ENCODE data around the gene CHN2.
A peak's percentile ranks its signal among the peaks of the same experiment; 100 is the strongest.

CHN2 gene

DNA sequence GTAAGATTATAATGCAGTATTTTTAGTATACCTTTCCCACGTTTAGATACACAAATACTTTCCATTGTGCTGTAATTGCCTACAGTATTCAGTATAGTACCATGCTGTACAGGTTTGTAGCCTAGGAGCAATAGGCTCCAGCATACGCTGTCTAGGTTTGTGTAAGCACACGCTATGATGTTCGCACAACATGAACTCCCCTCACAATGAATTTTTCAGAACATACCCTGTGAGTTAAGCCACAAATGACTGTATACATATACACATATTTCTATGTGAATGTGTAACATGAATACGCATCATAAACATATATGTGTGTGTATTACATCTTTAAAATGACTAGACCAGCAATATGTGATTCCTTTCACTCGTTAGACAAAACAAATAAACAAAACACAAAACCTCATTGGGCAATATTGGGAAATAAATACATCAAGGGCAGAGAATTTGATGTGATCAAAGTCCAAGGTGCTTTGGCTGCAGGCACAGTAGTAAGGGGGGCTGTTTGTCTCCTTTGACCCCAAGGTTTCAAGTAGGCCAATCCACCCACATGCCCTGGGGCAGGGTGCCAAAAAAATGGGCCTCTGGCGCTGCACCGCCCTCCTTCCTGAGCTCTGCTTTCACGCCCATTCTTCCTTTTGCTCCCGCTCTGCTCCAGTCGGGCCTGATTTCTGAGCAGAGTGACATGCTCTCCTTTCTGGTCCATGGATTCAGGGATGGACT, 33.9 kb downstream of the CHN2 start:
- peak; percentile 49 for DNase-seq (ENCODE audit: low spot score)

DNA sequence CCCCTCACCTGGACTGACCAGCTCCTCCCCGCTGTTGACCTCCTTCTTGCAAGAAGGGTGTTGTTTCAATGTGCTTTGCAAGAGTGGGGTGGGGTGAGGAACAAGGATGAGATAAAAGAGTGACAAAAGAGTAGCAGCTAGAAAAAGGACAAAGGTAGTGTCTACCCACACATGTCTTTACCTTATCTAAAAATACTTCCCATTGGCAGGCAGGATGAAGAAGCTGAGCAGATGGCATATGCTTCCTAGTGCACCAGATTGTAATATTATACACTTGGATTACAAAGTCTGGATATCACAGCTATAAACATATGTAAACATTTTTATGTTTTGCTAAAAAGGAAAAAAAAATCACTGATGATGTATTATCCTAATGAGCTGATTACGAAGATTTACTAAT, 34.5 kb downstream of the CHN2 start:
- no peak for DNase-seq (ENCODE audit: low spot score)

DNA sequence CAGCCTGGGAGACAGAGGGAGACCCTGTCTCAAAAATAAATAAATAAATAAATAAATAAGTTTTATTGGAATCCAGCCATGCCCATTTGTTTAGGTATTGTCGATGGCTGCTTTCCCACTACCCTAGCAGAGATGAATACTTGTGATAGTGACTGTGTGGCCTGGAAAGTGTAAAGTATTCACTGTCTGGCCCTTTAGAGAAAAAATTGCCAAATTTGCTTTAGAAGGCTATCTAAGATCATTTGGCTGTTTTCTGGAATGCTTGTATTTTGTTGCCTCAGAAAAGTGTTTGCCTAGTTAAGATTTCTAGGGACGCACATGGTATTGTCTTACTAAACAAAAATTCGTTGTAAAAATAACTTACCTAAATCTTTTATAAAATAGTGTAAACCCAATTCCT, 35.4 kb downstream of the CHN2 start:
- no peak for DNase-seq (ENCODE audit: low spot score)

DNA sequence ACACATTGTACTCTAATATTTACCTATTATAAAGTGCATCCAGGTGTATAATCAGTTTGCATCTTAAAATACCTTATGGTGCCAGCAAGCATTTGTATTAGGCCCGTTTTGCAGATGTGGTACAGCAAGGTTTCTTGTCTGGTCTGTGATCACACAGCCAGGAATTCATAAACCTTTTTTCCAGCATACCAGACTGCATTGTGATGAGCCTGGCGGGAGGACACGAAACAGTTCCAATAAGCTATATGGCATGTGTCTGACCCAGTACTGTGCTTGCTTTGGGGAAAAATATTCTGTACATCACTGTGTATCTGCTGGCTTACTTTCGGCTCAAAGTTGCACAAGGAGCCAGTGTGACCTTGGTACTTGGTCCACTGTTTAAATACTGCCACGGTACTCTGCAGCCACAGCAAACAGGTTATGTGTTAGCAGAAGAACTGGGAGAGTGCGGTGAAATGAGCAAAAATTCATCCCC, 36.3 kb downstream of the CHN2 start:
- DNase-seq (ENCODE audit: low spot score) = no peak

DNA sequence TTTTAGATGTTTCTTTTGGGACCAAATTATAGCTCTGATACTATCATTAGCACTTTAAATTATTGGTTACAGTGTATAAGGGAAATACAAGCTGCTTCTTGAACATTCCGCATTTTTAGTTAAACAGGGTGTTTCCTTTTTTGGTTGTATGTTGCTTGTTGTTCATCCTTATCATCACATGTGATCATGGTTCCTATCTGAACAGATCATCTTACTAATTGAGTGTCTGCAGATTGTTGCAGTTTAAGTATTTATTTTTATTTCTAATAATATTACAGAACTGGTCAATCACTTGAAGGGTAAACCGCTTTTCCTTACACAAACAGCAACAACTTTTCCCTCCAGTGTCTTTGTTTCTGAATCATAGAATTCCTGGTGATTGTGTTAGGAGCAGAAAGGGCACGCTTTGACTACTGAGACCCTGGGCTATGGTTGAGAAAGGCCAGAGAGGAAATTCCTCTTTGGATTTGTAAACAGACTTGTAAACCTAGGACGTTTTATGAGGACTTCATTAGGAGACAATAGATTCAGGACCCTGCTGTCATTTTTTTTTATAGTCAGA, 37.2 kb downstream of the CHN2 start:
- no peak for DNase-seq (ENCODE audit: low spot score)

DNA sequence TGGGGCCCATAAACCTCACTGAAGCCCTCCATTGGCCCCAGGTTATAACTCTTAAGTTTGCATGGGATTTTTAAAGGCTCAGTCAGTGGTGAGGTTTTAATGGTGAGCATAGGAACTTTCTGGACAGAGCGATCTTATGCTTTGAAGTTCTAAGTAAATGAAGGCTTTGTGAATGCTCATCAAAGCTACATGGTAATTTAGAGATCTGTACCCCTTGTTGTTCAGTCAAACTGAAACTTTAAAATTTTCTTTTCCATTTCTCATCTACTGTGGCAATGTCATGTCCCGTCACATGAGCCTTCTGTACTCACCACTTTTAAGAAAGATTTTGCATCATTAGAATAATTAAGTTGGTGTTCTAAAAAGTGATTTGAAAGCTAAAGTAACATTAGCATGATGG, 39.9 kb downstream of the CHN2 start:
- no peak for DNase-seq (ENCODE audit: low spot score)

DNA sequence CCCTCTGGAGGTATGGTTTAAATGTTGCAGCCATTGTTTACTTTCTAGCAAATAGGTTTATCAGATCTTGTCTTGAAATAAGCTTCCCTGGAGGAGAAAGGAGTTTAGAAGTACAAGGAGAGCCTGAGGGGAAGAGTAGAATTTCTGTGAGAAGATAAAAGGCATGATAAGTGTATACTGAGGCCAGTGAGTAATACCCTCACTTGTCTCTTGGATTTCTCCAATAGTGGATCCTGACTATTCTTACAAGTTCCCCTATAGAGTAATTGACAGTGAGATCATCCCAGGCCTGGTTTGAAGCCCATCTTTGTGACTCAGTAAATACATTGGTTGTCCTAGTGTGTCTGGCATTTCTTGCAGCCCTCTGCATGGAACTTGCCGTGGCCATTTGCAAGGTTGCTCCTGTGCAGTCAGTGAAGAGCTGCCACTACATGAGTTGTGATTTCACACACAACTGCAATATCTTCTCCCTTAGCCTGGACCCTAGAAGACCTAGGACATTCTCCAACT, 41.6 kb downstream of the CHN2 start:
- no peak for DNase-seq (ENCODE audit: low spot score)

DNA sequence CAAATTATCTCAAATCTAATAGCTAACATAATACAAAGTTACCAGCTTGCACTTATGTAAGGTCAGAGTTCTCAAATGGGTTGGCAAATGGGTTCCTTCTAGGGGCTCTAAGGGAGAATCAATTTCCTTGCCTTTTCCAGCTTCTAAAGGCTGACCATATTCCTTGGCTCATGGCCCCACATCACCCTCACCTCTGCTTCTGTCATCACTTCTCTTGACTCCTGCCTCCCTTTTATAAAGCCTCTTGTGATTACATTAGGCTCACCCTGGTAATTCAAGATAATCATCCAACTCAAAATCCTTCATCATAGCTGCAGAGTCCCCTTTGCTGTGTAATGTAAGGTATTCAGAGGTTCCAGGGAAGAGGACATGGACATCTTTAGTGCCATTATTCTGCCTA, 42.1 kb downstream of the CHN2 start:
- DNase-seq (ENCODE audit: low spot score) = no peak

DNA sequence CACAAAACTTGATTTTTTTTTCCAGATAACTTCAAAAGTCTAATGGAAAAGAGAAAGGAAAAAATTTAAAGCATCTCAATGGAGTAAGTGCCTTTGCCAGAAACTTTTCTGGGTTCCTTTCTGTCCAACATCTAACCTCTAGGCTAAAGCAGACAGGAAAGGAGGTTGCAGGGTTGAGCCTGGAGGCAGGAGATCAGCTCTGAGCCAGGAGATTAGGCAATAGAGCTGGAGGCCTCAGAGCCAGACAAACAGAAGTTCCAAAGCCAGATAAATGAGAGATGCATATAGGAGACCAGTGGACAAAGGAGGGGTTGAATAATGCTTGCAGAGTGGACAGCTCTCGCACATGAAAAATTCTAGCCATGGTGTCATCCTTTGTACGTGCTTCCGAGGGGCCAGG, 42.9 kb downstream of the CHN2 start:
- DNase-seq (ENCODE audit: low spot score) = no peak

DNA sequence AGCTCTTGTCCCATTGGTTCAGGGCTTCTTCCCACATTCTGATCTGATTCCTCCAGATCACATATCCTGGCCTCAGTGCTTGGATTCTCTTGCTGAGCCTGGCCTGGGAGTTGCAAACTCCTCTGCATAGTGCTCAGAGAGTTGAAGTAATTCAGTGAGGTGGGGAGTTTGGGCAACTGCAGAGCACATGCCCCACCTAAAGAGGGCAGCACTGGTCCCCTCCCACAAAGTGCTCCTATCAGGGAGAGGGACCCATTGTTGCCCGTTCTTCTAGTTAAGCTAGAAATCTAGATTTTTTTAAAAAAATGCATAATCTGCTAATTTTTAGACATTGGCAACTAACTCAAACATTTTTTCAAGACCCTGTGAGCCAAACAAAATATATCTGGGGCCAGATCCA, 45.1 kb downstream of the CHN2 start:
- DNase-seq (ENCODE audit: low spot score) = no peak

DNA sequence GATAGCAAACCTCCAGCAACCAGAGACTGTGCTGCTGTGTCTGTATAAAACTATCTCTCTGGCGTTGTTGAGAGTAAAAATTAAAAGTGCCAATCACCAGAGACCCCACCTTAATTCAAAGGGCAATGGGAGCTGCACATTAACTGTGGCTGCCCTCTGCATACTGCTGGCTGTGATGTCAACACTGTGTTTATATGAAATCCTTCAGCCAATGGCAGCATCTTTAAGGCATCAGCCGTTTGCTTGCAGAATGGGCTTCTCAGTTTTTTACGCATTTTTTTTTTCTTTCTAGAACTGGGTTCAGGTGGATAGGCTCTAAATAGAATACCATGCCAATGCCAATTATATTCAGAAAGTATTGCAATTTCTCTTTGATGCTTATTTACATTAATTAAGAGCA, 47.7 kb downstream of the CHN2 start:
- DNase-seq (ENCODE audit: low spot score) = no peak

DNA sequence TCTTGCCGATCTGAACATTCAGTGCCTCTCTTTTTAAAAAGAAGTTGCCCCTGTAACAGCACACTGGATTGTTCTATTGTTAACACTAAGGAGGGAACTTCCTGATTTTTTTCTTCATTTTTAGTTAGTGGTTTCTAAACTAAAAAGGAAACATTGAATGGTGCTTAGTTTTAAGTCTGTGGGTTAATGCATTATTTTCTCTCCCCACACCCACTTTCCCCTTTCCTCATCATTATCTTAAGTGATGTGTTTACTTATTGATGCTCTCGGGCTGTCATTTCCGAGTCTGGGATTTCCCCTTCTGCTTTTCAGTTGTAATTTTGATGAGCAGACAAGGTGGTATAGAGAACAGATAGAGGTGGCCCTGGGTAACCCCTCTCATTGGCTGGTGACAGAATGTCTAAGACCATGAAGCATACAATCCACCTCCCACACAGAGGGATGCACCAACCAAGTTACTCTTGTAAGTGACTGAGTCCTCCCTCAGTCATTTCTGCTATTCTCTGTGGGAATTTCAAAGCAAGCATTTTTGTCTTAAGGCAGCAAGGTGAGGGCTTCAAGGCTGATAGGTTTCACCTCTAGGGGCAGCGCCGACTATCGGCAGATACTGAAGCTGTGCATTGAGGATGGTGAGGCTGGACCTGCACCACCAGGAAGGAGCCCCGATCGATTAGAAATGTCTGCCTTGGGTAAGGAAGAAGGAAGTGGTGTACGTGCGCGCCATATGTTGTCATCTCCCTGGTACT, 49.5 kb downstream of the CHN2 start:
- DNase-seq (ENCODE audit: low spot score) = no peak

DNA sequence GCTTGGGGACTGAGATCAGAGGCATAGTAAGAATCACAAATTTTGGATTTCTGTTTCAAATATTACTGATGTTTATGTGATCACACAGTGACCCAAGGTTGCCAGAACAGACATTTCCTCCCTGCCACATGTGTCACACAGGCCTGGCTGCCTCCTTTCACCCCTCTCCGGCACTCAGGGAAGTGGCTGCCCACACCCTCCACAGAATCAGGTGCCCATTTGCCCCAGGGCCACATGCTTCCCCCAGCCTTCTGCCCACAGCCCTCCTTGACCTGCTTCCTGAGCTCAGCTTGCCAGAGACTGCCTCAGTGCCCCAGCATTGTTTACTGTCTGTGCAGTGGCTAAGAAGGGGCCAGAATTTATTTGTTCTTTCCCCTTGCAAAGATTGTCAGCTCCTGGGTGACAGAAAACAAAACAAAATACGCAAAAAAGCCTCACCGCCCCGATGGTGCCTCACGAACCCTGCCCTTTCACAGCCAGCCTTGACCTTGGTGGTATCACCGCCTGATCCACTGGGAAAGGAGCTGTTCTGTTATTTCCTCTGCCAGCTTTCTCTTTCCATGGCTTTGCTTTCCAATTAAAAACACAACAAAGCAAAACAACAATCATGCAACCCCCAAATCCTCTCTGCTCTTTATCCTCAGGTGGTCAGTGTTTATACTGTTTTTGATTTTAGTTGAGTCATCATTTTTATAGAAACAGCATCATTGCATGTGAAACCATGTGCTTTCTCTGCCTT, 52.8 kb downstream of the CHN2 start:
- no peak for DNase-seq (ENCODE audit: low spot score)

DNA sequence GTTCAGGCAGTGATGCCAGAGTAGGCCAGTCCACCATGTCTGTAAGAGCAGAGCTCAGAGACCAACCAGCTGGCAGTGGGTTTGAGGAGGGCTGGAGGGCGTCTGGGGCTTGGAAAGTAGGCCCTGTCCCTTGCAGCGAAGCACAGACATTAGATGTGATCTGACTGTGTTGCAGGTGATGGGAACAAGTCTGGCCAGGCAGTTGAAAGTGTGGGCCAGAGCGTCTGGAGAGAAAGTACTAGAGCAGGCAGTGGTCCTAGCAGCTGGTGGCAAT, 53.3 kb downstream of the CHN2 start:
- no peak for DNase-seq (ENCODE audit: low spot score)

DNA sequence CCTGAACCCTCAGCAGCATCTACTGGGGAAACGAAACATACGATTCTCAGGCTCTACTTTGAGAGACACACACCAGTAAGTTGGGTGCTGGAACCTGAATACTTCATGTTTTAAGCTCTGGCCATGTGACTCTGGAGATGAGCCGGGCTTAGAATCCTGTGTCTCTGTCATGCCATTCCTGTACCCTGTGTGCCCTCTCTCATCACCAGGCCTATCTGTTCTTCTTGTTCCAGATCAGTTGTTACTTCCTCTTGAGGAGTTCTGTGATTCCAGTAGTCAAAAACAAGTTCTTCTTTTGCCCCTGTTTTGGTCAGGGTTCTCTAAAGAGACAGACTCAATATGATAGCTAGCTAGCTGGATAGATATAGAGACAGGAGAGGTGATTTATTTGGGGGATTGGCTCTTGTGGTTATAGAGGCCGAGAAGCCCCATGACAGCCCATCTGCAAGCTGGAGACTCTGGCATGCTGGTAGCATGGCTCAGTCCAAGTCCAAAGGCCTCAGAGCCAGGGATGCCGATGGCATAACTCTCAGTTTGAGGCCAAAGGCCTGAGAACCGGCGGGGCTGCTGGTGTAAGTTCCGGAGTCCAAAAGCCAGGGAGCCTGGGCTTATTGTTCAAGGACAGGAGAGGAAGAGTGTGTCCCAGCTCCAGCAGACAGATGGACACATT, 54.3 kb downstream of the CHN2 start:
- DNase-seq (ENCODE audit: low spot score) = no peak

DNA sequence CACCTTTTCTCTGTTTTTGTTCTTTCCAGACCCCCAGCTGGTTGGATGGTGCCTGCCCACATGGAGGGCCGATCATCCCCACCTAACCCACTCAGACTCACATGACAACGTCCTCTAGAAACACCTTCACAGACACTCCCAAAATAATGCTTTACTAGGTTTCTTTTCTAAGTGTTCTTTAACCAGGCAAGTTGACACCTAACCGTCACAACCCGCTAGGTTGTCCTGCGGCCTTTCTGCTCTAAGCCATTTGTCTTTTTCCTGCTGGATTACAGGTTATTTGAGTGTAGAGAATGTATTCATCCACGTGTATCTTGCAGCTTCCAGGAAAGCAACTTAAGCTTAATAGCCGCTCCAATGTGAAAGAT, 54.8 kb downstream of the CHN2 start:
- no peak for DNase-seq (ENCODE audit: low spot score)

DNA sequence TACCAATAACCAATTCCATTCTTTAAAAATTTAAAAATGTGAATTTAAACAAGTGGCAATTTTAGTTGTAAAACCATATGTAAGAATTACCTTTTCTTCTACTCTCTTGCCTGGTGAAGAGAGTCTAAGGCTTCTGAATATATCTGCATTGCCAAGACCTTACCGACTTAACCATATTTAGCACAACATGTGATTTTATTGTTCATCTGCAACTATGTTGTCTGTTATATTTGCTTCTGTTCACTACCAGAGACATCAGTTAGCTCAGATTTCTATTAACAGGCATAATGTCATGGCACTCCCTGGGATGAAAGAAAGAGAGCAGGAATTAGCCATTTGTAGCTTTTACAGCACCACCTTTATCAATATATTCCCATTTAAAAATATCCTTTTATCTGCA, 55.3 kb downstream of the CHN2 start:
- no peak for DNase-seq (ENCODE audit: low spot score)

DNA sequence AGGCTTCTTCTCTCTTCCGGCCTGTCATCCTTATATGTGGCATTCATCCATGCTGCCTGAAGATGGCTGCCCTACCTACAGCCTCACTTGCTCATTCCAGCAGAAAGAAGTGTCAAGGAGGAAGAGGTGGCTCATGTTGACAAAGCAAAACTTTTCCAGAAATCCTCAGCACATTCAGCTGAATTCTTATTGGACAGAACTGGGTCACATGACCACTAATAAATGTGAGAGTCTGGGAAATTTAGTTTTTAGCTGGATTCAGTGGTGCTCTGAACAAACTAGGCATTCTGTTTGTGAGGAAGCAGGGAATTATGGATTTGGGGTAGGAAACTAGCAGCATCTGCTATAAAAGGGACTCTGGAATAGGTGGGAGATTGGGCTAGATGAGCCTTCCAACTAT, 58.6 kb downstream of the CHN2 start:
- no peak for DNase-seq (ENCODE audit: low spot score)

DNA sequence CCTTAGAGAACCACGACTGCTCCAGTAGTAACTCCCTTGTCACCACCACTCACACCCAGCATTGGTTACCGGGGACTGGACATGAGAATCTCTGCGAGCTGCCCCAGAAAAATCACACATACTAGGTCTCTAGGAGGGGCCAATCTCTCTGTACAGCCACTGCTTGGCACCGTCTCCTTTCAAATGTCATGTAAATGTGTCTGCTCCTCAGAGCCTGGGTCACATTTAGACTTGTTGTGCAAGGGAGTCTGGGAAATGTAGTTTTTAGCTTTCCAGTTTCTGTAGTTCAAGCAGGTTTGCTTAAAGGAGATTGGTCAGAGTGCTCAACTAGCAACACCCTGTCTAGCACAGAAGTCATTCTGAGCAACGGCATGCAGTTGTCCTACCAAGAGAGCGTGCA, 60.0 kb downstream of the CHN2 start:
- no peak for DNase-seq (ENCODE audit: low spot score)

DNA sequence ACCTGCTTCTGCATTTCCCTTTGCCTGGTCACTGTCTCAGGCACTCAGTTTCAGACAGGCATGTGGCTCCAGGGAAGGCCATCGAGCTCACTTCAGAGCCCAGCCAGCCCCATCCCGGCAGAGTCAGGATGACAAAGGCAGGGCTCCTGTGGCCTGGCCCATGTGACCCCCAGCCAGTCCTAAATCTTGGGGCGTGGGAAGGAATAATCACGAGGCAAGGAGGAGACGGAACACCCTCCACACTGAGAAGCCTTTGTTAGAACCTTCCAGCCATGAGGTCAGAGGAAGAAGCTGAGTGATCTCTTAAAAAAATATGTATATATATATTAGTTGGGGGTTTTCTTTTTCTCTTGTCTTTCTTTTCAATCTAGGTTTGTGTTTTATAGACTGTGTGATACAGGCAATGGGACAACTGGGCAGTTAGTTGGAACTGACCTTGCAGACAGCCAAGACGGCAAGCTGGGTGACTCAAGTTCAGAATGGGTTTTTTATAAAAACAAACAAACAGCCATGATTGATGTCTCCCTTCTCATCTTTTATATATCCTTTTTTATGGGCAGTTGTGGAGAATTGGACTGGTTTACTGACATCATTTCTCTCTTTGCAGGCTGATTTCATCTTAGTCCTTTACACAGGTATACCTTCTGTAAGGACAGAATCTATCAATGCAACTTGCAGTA, 60.8 kb downstream of the CHN2 start:
- peak; percentile 33 for DNase-seq (ENCODE audit: low spot score)

DNA sequence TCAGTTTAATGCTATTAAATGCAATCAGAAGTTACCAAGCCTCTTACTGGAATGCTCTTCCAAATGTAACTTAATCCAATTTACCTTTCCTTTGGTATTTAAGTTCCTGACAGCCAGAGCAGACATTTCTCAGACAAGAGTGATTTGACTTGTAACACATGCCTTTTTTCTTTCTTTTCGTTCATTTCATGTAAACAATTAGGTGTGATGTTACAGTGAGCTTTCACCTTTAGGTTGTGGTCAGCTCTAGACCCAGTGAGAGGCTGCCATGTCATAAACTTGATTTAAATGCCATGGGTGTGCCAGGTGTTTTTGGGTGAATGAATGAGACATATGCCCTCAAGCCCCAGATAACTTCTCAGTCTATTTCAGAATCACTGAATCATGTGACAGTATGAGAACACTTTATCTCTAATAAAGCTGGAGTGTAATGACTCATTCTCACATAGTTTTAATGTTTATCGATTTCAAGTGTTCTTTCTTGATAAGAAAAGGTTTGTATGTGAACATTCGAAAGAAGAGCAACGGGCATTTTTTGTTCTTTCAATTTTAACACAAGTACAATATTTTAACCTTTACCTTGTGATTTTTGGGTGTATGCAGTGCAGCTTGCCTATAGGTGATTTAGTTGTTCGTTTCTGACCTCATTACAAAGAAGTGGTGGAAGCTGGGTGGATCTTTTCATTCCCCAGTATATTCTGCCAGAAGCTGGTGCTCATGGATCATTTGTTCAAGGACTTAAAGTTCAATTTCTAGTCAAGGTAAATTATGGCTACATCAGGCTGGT, 61.5 kb downstream of the CHN2 start:
- peak; percentile 56 for DNase-seq (ENCODE audit: low spot score)
